KOPT-K1 (cell line): ENCODE measurements around the gene IGFBPL1.

Experiments
- H3K27ac ChIP-seq: fragments of 200-600 bp; sonication (generic); 2 replicates; pipeline ENCODE4 v1.5.1; 2016; ENCODE audit warnings: antibody characterized with exemption, mild to moderate bottlenecking, low read depth, low read length; ENCODE audit not compliant: poor library complexity, severe bottlenecking
- H3K36me3 ChIP-seq: fragments of 200-600 bp; sonication (generic); 2 replicates; pipeline ENCODE4 v1.5.1; 2017; ENCODE audit warnings: antibody characterized with exemption, mild to moderate bottlenecking, low read length, moderate library complexity; ENCODE audit not compliant: insufficient read depth
- H3K9me3 ChIP-seq: fragments of 200-600 bp; sonication (generic); 2 replicates; pipeline ENCODE4 v1.5.1; 2017; ENCODE audit warnings: antibody characterized with exemption, low read length, mild to moderate bottlenecking; ENCODE audit not compliant: insufficient read depth, poor library complexity, severe bottlenecking

The IGFBPL1 gene

GRCh38 chr9:38361473-38361850 lies 62.8 kb downstream of the IGFBPL1 start:
- H3K36me3 ChIP-seq, result no peaks in the 10 kb centered on the region
- no peaks in the 10 kb centered on the region for H3K9me3 ChIP-seq
- H3K27ac ChIP-seq, result no peak overlapping the region

GRCh38 chr9:38360839-38361472 lies 63.3 kb downstream of the IGFBPL1 start:
- Histone ChIP-seq H3K27ac (no peak overlapping the region), H3K9me3 (no peaks in the 10 kb centered on the region), H3K36me3 (no peaks in the 10 kb centered on the region)

- H3K9me3 ChIP-seq, result no peaks in the 10 kb centered on the region
- no peaks in the 10 kb centered on the region for H3K36me3 ChIP-seq
- H3K27ac ChIP-seq, result no peak overlapping the region
These were observed 64.4 kb downstream of the IGFBPL1 start for GRCh38 chr9:38359689-38360385.

GRCh38 chr9:38359297-38359653 lies 65.0 kb downstream of the IGFBPL1 start:
- no peaks in the 10 kb centered on the region for H3K9me3 ChIP-seq
- H3K27ac ChIP-seq, result no peak overlapping the region
- H3K36me3 ChIP-seq, result no peaks in the 10 kb centered on the region

- Histone ChIP-seq H3K36me3 (no peaks in the 10 kb centered on the region), H3K9me3 (no peaks in the 10 kb centered on the region), H3K27ac (no peak overlapping the region)
These were observed 65.6 kb downstream of the IGFBPL1 start for GRCh38 chr9:38358390-38359296.

- no peaks in the 10 kb centered on the region for H3K36me3 ChIP-seq
- no peak overlapping the region for H3K27ac ChIP-seq
- no peaks in the 10 kb centered on the region for H3K9me3 ChIP-seq
These were observed 66.7 kb downstream of the IGFBPL1 start for GRCh38 chr9:38357350-38358114.

- Histone ChIP-seq H3K9me3 (no peaks in the 10 kb centered on the region), H3K36me3 (no peaks in the 10 kb centered on the region), H3K27ac (no peak overlapping the region)
These were observed 67.4 kb downstream of the IGFBPL1 start for GRCh38 chr9:38356851-38357250.
